Mesenchymal stem cell (in vitro differentiated cells and primary cell): ENCODE data around the gene CFAP99.

Experiments
- DNase-seq: peaks from one replicate; pipeline ENCODE4 v3.0.0-alpha.2; 2013
- H2AFZ ChIP-seq: one replicate; pipeline ENCODE4 v1.6.1; 2013; ENCODE audit warnings: low read depth, mild to moderate bottlenecking, control low read depth, inconsistent platforms, low read length, moderate library complexity
- H2AK5ac ChIP-seq: 2 replicates; pipeline ENCODE4 v1.6.1; 2013; ENCODE audit warnings: low read length, moderate library complexity, mild to moderate bottlenecking, inconsistent platforms; ENCODE audit not compliant: severe bottlenecking
- H2BK120ac ChIP-seq: one replicate; pipeline ENCODE4 v1.6.1; 2013; ENCODE audit warnings: low read depth, mild to moderate bottlenecking, inconsistent platforms, low read length, moderate library complexity
- H2BK12ac ChIP-seq, 2 experiments: one replicate each; pipeline ENCODE4 v1.6.1; 2013; ENCODE audit warnings: inconsistent platforms in 2 of 2, low read length in 2 of 2, mild to moderate bottlenecking in 2 of 2, moderate library complexity in 2 of 2, control low read depth in 1 of 2
- H2BK15ac ChIP-seq: one replicate; pipeline ENCODE4 v1.6.1; 2013; ENCODE audit warnings: mild to moderate bottlenecking, low read depth, inconsistent platforms; ENCODE audit not compliant: poor library complexity, severe bottlenecking
- H2BK5ac ChIP-seq: 2 replicates; pipeline ENCODE4 v1.6.1; 2013; ENCODE audit warnings: low read depth, mild to moderate bottlenecking, low read length, control low read depth, inconsistent platforms; ENCODE audit not compliant: poor library complexity, severe bottlenecking
- H3K14ac ChIP-seq, 2 experiments: one replicate each; pipeline ENCODE4 v1.6.1; 2013; ENCODE audit warnings: inconsistent platforms in 2 of 2, low read length in 2 of 2, control low read depth in 1 of 2, mild to moderate bottlenecking in 1 of 2, moderate library complexity in 1 of 2
- H3K18ac ChIP-seq, 2 experiments: one replicate each; pipeline ENCODE4 v1.6.1; 2013; ENCODE audit warnings: inconsistent platforms in 2 of 2, low read length in 2 of 2, control low read depth in 1 of 2, low read depth in 1 of 2, mild to moderate bottlenecking in 1 of 2
- H3K23ac ChIP-seq, 2 experiments: one replicate each; pipeline ENCODE4 v1.6.1; 2013; ENCODE audit warnings: inconsistent platforms in 2 of 2, low read length in 2 of 2, mild to moderate bottlenecking in 2 of 2, moderate library complexity in 2 of 2, control low read depth in 1 of 2
- H3K27ac ChIP-seq: 2 replicates; pipeline ENCODE4 v1.5.1; 2013; ENCODE audit warnings: mild to moderate bottlenecking, moderate library complexity, low read length, control low read depth, inconsistent platforms; ENCODE audit not compliant: poor library complexity, severe bottlenecking
- H3K27me3 ChIP-seq, 2 experiments: 2 replicates each; pipeline versions ENCODE4 v1.6.1 to v1.7.0; 2013; ENCODE audit warnings: low read length in 2 of 2, mild to moderate bottlenecking in 2 of 2, moderate library complexity in 2 of 2, control low read depth in 1 of 2, inconsistent platforms in 1 of 2; ENCODE audit not compliant: control insufficient read depth in 1 of 2, insufficient read depth in 1 of 2
- H3K36me3 ChIP-seq, 2 experiments: 2 replicates each; pipeline versions ENCODE4 v1.6.1 to v1.7.0; 2013; ENCODE audit warnings: low read length in 2 of 2, control low read depth in 1 of 2, inconsistent platforms in 1 of 2, low read depth in 1 of 2, mild to moderate bottlenecking in 1 of 2; ENCODE audit not compliant: insufficient read depth in 2 of 2, control insufficient read depth in 1 of 2
- H3K4ac ChIP-seq, 2 experiments: one replicate each; pipeline ENCODE4 v1.6.1; 2013; ENCODE audit warnings: inconsistent platforms in 2 of 2, low read length in 2 of 2, mild to moderate bottlenecking in 2 of 2, moderate library complexity in 2 of 2, control low read depth in 1 of 2, low read depth in 1 of 2
- H3K4me1 ChIP-seq: 2 replicates; pipeline ENCODE4 v1.6.1; 2013; ENCODE audit warnings: low read depth, low read length, control low read depth; ENCODE audit not compliant: control insufficient read depth, insufficient read depth
- H3K4me2 ChIP-seq: 2 replicates; pipeline ENCODE4 v1.6.1; 2013; ENCODE audit warnings: low read length, mild to moderate bottlenecking, inconsistent platforms; ENCODE audit not compliant: poor library complexity, severe bottlenecking
- H3K4me3 ChIP-seq, 2 experiments: 2 replicates each; pipeline versions ENCODE4 v1.5.1 to v1.7.0; 2013; ENCODE audit warnings: low read length in 2 of 2, mild to moderate bottlenecking in 2 of 2, control low read depth in 1 of 2, low read depth in 1 of 2; ENCODE audit not compliant: insufficient read depth in 1 of 2
- H3K79me1 ChIP-seq: replicated peaks from 2 replicates; pipeline ENCODE4 v1.6.1; 2013; ENCODE audit warnings: mild to moderate bottlenecking, control low read depth, low read length, inconsistent platforms; ENCODE audit not compliant: poor library complexity, severe bottlenecking
- H3K9ac ChIP-seq: 2 replicates; pipeline ENCODE4 v1.7.0; 2013; ENCODE audit warnings: mild to moderate bottlenecking, low read length, moderate library complexity
- H3K9me3 ChIP-seq: 2 replicates; pipeline ENCODE4 v1.7.0; 2013; ENCODE audit warnings: mild to moderate bottlenecking, low read length; ENCODE audit not compliant: control insufficient read depth
- H4K8ac ChIP-seq: one replicate; pipeline ENCODE4 v1.6.1; 2013; ENCODE audit warnings: inconsistent platforms, mild to moderate bottlenecking, low read length, moderate library complexity
- H4K91ac ChIP-seq: one replicate; pipeline ENCODE4 v1.6.1; 2013; ENCODE audit warnings: mild to moderate bottlenecking, low read length, inconsistent platforms
- WGBS: methylation state at CpG from one replicate; pipeline ENCODE4 v1.1.7; 2013; ENCODE audit warnings: mixed read lengths; 5-methylcytosine and 5-hydroxymethylcytosine counted together

Gene CFAP99

DNA sequence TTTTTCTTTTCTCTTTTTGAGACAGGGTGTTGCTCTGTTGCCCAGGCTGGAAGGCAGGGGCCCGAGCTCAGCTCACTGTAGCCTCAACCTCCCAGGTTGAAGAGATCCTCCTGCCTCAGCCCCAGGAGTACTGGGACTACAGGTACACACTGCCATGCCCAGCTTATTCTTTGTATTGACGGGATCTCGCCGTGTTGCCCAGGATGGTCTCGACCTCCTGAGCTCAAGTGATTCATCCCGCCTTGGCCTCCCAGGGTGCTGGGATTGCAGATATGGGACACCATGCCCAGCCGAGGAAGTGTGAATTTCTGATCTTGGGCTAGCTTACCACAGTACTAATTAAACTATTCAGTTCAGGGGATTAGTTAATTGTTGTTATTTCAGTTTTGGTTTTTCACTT is 89.1 kb downstream of the CFAP99 start:
- Histone ChIP-seq H2BK12ac (no peak overlapping the region), H3K18ac (no peak overlapping the region), H3K14ac (no peak overlapping the region), H3K9ac (no peak overlapping the region), H3K4me1 (peaks cover 9% of the 10 kb centered on the region), H3K36me3 (peaks cover 48 to 72% of the 10 kb centered on the region in 2 experiments), H3K4me2 (no peak overlapping the region), H4K8ac (no peak overlapping the region), H3K79me1 (peaks cover 33% of the 10 kb centered on the region), H3K27ac (no peak overlapping the region), H3K23ac (no peak overlapping the region), H3K4me3 (no peak overlapping the region), H2BK5ac (no peak overlapping the region), H2AFZ (no peak overlapping the region), H3K4ac (no peak overlapping the region), H3K27me3 (no peaks in the 10 kb centered on the region), H2BK120ac (no peak overlapping the region), H2BK15ac (no peak overlapping the region), H4K91ac (no peak overlapping the region), H2AK5ac (no peak overlapping the region), H3K9me3 (no peaks in the 10 kb centered on the region)
- no peak for DNase-seq
- WGBS: 98% methylated on average over 6 of the region's 7 CpGs

DNA sequence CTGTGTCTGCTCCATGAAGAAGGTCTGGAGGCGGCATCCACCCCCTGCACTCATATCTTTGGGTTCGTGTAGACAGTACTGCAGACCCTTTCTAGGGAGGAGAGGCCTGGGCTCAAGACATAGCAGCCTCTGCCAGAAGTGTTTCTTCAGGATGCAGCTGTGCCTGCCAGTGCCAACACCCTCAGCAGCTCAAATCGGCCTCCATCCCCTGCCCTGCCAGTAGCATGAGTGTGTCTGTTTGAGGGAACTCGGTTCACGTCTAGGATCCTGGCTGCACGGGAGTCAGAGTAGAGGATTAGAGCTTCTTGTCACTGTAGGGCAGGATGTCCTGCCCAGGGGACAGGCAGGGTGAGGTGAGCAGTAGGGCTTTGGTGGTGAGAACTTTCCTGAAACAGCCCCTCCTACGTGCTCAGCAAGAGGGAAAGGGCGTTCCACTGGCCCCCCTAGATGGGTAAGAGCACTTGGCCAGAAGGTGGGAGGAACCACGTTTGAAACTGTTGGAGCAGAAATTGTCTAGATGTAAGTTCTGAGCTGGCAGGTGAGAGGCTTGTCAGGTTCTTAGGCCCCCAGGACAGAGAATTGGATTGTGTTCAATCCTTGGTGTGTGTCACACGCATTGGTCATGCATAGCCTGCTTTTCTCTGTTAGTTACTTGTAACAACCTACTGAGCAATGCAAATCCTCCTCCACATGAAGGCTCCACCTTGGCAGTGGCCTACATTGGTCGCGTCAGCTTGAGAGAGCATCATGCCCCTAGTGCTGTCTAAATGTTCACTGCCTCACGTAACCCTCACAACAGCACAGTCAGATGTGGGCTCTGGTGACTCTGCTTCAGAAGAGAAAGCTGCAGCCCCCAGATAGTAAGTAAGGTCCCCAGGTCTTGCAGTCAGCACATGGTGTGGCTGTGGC is 91.8 kb downstream of the CFAP99 start:
- H3K4me2 ChIP-seq: no peak overlapping the region
- H3K4me3 ChIP-seq: no peak overlapping the region
- H3K4ac ChIP-seq: no peak overlapping the region
- no peak overlapping the region for H4K91ac ChIP-seq
- no peak overlapping the region for H2BK120ac ChIP-seq
- H3K27me3 ChIP-seq: no peaks in the 10 kb centered on the region
- H3K18ac ChIP-seq: no peak overlapping the region
- no peak overlapping the region for H3K23ac ChIP-seq
- H3K27ac ChIP-seq: no peak overlapping the region
- peaks cover 35% of the 10 kb centered on the region for H3K79me1 ChIP-seq
- no peak overlapping the region for H2BK5ac ChIP-seq
- peaks cover 70 to 81% of the 10 kb centered on the region in 2 experiments for H3K36me3 ChIP-seq
- H2AFZ ChIP-seq: no peak overlapping the region
- peaks cover 9% of the 10 kb centered on the region for H3K4me1 ChIP-seq
- H2BK12ac ChIP-seq: no peak overlapping the region
- no peak overlapping the region for H3K14ac ChIP-seq
- no peaks in the 10 kb centered on the region for H3K9me3 ChIP-seq
- 97% methylated on average over 13 of the region's 13 CpGs for WGBS
- no peak overlapping the region for H2AK5ac ChIP-seq
- no peak overlapping the region for H2BK15ac ChIP-seq
- no peak overlapping the region for H3K9ac ChIP-seq
- DNase-seq: no peak
- H4K8ac ChIP-seq: no peak overlapping the region

DNA sequence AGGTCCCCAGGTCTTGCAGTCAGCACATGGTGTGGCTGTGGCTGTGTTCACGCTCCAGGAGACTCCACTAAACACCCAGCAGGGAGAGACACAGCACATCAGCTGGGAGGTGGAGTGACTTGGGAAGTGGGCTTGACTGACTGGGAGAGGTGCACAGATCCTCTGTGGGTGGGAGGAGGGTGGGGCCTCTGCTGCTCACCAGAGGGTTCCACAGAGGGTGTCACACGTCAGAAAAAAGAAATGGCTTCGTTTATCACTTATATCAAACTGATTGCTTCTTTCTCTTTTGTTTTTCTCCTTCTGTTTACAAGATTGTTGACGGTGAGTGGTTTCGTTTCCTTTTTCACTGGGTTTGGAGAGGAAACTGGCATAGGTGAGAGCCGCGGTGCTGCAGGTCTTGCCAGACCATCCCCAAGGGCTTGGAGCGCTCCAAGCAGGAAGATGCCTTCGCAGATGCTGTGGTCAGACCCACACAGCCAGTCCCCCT is 92.9 kb downstream of the CFAP99 start:
- H3K4me1 ChIP-seq: peaks cover 9% of the 10 kb centered on the region
- no peak overlapping the region for H2AK5ac ChIP-seq
- no peak for DNase-seq
- H2BK12ac ChIP-seq: no peak overlapping the region
- no peak overlapping the region for H3K14ac ChIP-seq
- H3K79me1 ChIP-seq: peaks cover 40% of the 10 kb centered on the region
- H2BK5ac ChIP-seq: no peak overlapping the region
- no peak overlapping the region for H3K18ac ChIP-seq
- no peaks in the 10 kb centered on the region for H3K27me3 ChIP-seq
- no peak overlapping the region for H3K23ac ChIP-seq
- H3K4me3 ChIP-seq: no peak overlapping the region
- no peak overlapping the region for H4K8ac ChIP-seq
- no peak overlapping the region for H4K91ac ChIP-seq
- no peaks in the 10 kb centered on the region for H3K9me3 ChIP-seq
- no peak overlapping the region for H2BK15ac ChIP-seq
- no peak overlapping the region for H3K27ac ChIP-seq
- no peak overlapping the region for H3K4ac ChIP-seq
- no peak overlapping the region for H3K4me2 ChIP-seq
- H2BK120ac ChIP-seq: no peak overlapping the region
- WGBS: 97% methylated on average over 7 of the region's 9 CpGs
- peaks cover 74 to 81% of the 10 kb centered on the region in 2 experiments for H3K36me3 ChIP-seq
- no peak overlapping the region for H2AFZ ChIP-seq
- H3K9ac ChIP-seq: no peak overlapping the region
